Heart right ventricle (tissue), 16 donors: ENCODE measurements around the gene ANKRA2. TPM values are rescaled to one million over a fixed set of nuclear protein-coding genes. Genes with fewer than 3 reads are reported as not detected.

ENCODE experiments used
- ATAC-seq, 8 donors: fragments of 200-7000 bp; cut with Tn5 transposase; one replicate each; pipeline ENCODE4 v1.9.1; 2020; ENCODE audit warnings: mild to moderate bottlenecking in 8 of 8, moderate library complexity in 8 of 8, moderate number of reproducible peaks in 1 of 8
- DNase-seq, 2 donors: peaks; one replicate each; pipeline ENCODE4 v3.0.0-alpha.2; 2020
- H3K27ac ChIP-seq, 10 donors: fragments of 200-600 bp; sonication (generic) in 2 of 10; one replicate each; pipeline versions ENCODE4 v1.5.0 to v1.8.0; 2020 to 2022; ENCODE audit warnings: mild to moderate bottlenecking in 3 of 10
- H3K27me3 ChIP-seq, 7 donors: fragments of 200-600 bp; one replicate each; pipeline ENCODE4 v1.8.0; 2021 to 2022; ENCODE audit warnings: mild to moderate bottlenecking in 2 of 7
- H3K36me3 ChIP-seq, 9 donors: fragments of 200-600 bp; sonication (generic) in 1 of 9; one replicate each; pipeline versions ENCODE4 v1.5.0 to v1.8.0; 2020 to 2022; ENCODE audit warnings: mild to moderate bottlenecking in 2 of 9
- H3K4me1 ChIP-seq, 9 donors: fragments of 200-600 bp; sonication (generic) in 1 of 9; one replicate each; pipeline versions ENCODE4 v1.5.0 to v1.8.0; 2020 to 2022; ENCODE audit warnings: mild to moderate bottlenecking in 4 of 9
- H3K4me3 ChIP-seq, 10 donors: fragments of 200-600 bp; sonication (generic) in 2 of 10; one replicate each; pipeline versions ENCODE4 v1.5.0 to v1.8.0; 2020 to 2022; ENCODE audit warnings: mild to moderate bottlenecking in 7 of 10, moderate library complexity in 2 of 10
- H3K9me3 ChIP-seq, 11 donors: fragments of 200-600 bp in 10 of 11; sonication (generic) in 2 of 11; one replicate each; pipeline versions ENCODE4 v1.5.0 to v1.8.0; 2013 to 2022; ENCODE audit warnings: mild to moderate bottlenecking in 2 of 11, control low read depth in 1 of 11, moderate library complexity in 1 of 11
- CTCF ChIP-seq, 9 donors: fragments of 200-600 bp; sonication (generic) in 2 of 9; IDR thresholded peaks; one replicate each; pipeline versions ENCODE4 v1.5.0 to v1.8.0; 2021 to 2022; ENCODE audit warnings: antibody characterized with exemption in 9 of 9, mild to moderate bottlenecking in 5 of 9, moderate library complexity in 1 of 9
- WGBS, 2 donors: extraction: QIAGEN DNeasy Blood & Tissue Kit; methylation state at CpG; one replicate each; pipeline ENCODE4 v1.1.7; 2013; ENCODE audit warnings: inconsistent platforms in 1 of 2; 5-methylcytosine and 5-hydroxymethylcytosine counted together
- intact Hi-C, 10 donors: fragments of 100-400 bp; cut with DNase I; formaldehyde crosslinking; loops; one replicate each; pipeline versions ENCODE4 v1.11.1 to v1.14.2; 2022
- polyA plus RNA-seq, 2 donors: library from polyadenylated mRNA; stranded (reverse); fragments of 200-250 nt; gene quantifications; one replicate each; pipeline ENCODE4 v1.2.3, GENCODE V29; 2013
- total RNA-seq, 10 donors: library from RNA; stranded (reverse); fragmentation: NEBNext Ultra II Directional in 3 of 10; extraction: Animal tissue kit (Norgen Biotek cat#: 25700) in 3 of 10; gene quantifications; one replicate each; pipeline versions ENCODE4 v1.2.1 to v1.2.4, GENCODE V29; 2021 to 2023
- donor health status: Arrhythmogenic right ventricular cardiomyopathy.
- donor health status: ischemic (EF 13 %, LVEDD 7.1; RV severe dilation, severe dysfunction).
- donor health status: healthy with polysubstance abuse.
- donor health status: DM: no; HTN: yes; CAD: no.
- donor health status: DM: no; HTN: no; CAD: no.
- donor health status: ischemic (EF 25% LVEDD 6.9; RV normal size, moderate dysfunction).
- donor health status: ischemic (EF 25% LVEDD 5.7; RV mildly dilated, moderate dysfunction).
- donor health status: healthy.
- donor health status: DM: yes; HTN: yes; CAD: no.
- donor health status: Ischemic cardiomyopathy.
- donor health status: ischemic (EF 35%, LVEDD 5.7; RV mildly dilated, moderate dysfunction).
- donor health status: nonischemic (EF 11% LVEDD 7.7; RV severe dilation, severe dysfunction).
- donor health status: DM: yes; HTN: yes; CAD: no.
- donor health status: PGD.
- donor health status: ischemic (EF 29% LVEDD 5.4; RV normal size, mild dysfunction).
- donor health status: nonischemic (EF 23%, LVEDD 6.1; RV moderate dilation, normal function).

ANKRA2 gene
- total and polyA plus RNA-seq, 12 donors = 6.0 to 23.4 (median 12.0) TPM

- intact Hi-C loops = loop anchor here (1.0 to 10.0 kb wide), 5 partner anchors 201 to 1064 kb away; partner anchors contain the start of gene ENC1 (in 2 of the 10)
- TF ChIP-seq CTCF (IDR thresholded peaks at IDR 0.05) = peak; percentile 74 to 91 (median 86)
Measured at GRCh38 chr5:73591102-73591695, 25.8 kb upstream of the ANKRA2 start.

GRCh38 chr5:73587923-73588322 lies 22.5 kb upstream of the ANKRA2 start:
- 63 to 74% methylated on average over 1 of the region's 1 CpG for WGBS, 2 donors
- ATAC-seq = no peak
- intact Hi-C loops = loop anchor here in 1 of 10 donors (5.0 kb wide), 1 partner anchor 1064 kb away; no protein-coding TSS in a partner anchor

More at GRCh38 chr5:73591102-73591695, 25.8 kb upstream of the ANKRA2 start:
- peak in 6 of 8 donors; percentile 65 to 81 (median 73) for ATAC-seq
- Histone ChIP-seq H3K9me3 (no peaks in the 10 kb centered on the region), H3K27ac (no peak overlapping the region), H3K27me3 (no peaks in the 10 kb centered on the region), H3K4me1 (no peaks in the 10 kb centered on the region), H3K36me3 (no peaks in the 10 kb centered on the region), H3K4me3 (no peak overlapping the region)
- peak in 1 of 2 donors; percentile 68 for DNase-seq
- 60 to 63% methylated on average over 4 of the region's 4 CpGs for WGBS, 2 donors

DNA sequence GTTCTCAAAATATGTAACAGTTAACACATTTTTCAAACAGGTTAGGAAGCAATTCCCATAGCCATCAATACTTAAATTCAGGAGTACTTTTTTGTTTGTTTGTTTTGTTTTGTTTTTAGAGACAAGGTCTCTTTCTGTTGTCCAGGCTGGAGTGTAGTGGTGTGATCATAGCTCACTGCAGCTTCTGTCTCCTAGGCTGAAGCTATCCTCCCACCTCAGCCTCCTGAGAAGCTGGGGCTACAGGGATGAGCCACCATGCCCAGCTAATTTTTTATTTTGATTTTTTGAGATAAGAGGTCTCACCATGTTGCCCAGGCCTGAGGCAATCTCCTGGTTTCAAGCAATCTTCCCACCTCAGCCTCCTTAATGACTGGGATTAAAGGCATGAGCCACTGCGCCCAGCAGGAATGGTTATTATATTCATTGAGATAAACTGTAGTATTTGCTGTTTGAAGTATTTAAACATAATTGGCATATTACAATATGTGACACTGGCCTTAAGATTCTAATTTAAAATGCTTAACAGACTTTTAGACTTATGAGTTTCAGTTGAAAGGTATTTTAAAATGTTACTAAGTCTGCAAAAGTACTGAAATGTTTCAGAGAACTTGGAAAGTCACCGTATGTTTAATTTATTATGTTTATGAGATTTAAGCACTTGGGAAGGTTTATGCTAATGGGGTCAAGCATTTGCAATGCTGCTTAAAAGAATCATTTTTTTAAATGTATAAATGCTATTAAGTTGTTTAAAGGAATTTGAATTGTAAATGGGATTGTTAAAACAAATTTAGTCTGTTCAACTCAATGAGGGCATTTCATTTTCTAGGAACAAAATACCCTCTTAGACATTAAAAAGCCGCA lies 17.1 kb upstream of the ANKRA2 start:
- intact Hi-C loops = no loop called here
- H3K36me3 ChIP-seq = peaks cover 0 to 59% (median 28%) of the 10 kb centered on the region in 9 donors
- no peaks in the 10 kb centered on the region for H3K9me3 ChIP-seq
- no peak for TF ChIP-seq CTCF (IDR thresholded peaks at IDR 0.05)
- H3K4me3 ChIP-seq = no peak overlapping the region
- no peaks in the 10 kb centered on the region for H3K27me3 ChIP-seq
- no peak for ATAC-seq
- 77 to 84% methylated on average over 3 of the region's 3 CpGs for WGBS, 2 donors
- no peak for DNase-seq
- H3K27ac ChIP-seq = no peak overlapping the region
- H3K4me1 ChIP-seq = no peaks in the 10 kb centered on the region

More at GRCh38 chr5:73587923-73588322, 22.5 kb upstream of the ANKRA2 start:
- no peak for DNase-seq
- Histone ChIP-seq H3K36me3 (peaks cover 0 to 5% (median 0%) of the 10 kb centered on the region in 9 donors), H3K27ac (no peak overlapping the region), H3K27me3 (no peaks in the 10 kb centered on the region), H3K4me1 (no peaks in the 10 kb centered on the region), H3K4me3 (no peak overlapping the region), H3K9me3 (no peaks in the 10 kb centered on the region)
- no peak for TF ChIP-seq CTCF (IDR thresholded peaks at IDR 0.05)

DNA sequence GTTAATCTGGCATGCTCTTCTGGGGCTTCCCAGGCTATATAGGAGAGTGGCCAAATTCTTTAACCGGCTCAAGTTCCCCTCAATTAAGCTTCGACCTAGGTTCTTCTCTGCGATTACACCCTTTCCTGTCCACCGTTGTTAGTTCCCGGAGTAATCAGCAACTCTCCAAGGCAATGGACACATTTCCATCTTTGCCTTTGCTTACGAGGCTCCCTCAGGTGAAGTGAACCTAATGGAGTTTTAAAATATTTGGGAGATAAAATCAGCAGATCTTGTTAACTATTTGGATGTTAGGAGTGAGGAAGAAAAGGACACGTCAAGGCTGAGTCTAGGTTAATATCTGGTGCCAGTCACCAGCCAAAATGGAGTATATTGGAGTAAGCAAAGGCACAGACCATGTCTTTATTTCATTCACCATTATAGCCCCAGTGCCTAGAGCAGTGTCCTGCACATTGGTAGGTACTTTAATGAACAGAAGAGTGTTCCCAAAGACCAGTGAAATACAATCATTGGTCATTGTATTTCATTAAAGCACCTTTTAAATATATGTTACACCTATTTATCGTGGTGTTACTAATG lies 619 bp upstream of the ANKRA2 start:
- H3K27me3 ChIP-seq = no peaks in the 10 kb centered on the region
- H3K4me3 ChIP-seq = peak overlapping the region; percentile 51 to 92 (median 77)
- TF ChIP-seq CTCF (IDR thresholded peaks at IDR 0.05) = no peak
- DNase-seq (no peak), ATAC-seq (no peak)
- H3K4me1 ChIP-seq = peaks cover 3 to 42% (median 39%) of the 10 kb centered on the region in 9 donors
- peaks cover 0 to 54% (median 9%) of the 10 kb centered on the region in 9 donors for H3K36me3 ChIP-seq
- intact Hi-C loops = loop anchor here in 1 of 10 donors (10.0 kb wide), 1 partner anchor 1199 kb away; the partner anchor contains the start of genes GFM2 and NSA2
- WGBS, 2 donors = 7% methylated on average over 8 of the region's 8 CpGs
- H3K9me3 ChIP-seq = no peaks in the 10 kb centered on the region
- H3K27ac ChIP-seq = peak overlapping the region in 9 of 10 donors; percentile 82 to 98 (median 90)
